Stomach (tissue), 9 donors: ENCODE data around the gene RPL27. TPM values are rescaled to one million over a fixed set of nuclear protein-coding genes. Genes with fewer than 3 reads are reported as not detected.

Experiments used
- DNase-seq, 2 donors: peaks; one replicate each; pipeline versions ENCODE4 v3.0.0 to v3.0.0-alpha.2; 2013 to 2019
- H3K27ac ChIP-seq, 5 donors: fragments of 200-600 bp in 4 of 5; sonication (generic) in 4 of 5; one replicate each; pipeline ENCODE4 v1.5.1; 2013 to 2019; ENCODE audit warnings: mild to moderate bottlenecking in 1 of 5, moderate library complexity in 1 of 5
- H3K27me3 ChIP-seq, 3 donors: fragments of 200-600 bp; sonication (generic); one replicate each; pipeline ENCODE4 v1.5.1; 2017 to 2019; ENCODE audit warnings: mixed run types in 1 of 3
- H3K36me3 ChIP-seq, 4 donors: fragments of 200-600 bp; sonication (generic); 1 replicate in 3 of 4; 2 replicates in 1 of 4; pipeline ENCODE4 v1.5.1; 2016 to 2019
- H3K4me1 ChIP-seq, 4 donors: fragments of 200-600 bp; sonication (generic); one replicate each; pipeline ENCODE4 v1.5.1; 2016 to 2019
- H3K4me3 ChIP-seq, 4 donors: fragments of 200-600 bp; sonication (generic) in 3 of 4; one replicate each; pipeline ENCODE4 v1.5.1; 2016 to 2019; ENCODE audit warnings: mild to moderate bottlenecking in 1 of 4
- H3K9me3 ChIP-seq, 4 donors: fragments of 200-600 bp; sonication (generic); one replicate each; pipeline ENCODE4 v1.5.1; 2016 to 2019
- EP300 ChIP-seq: sonication (generic); formaldehyde crosslinking; IDR thresholded peaks from one replicate; pipeline ENCODE4 v1.6.1; 2017; ENCODE audit warnings: antibody characterized with exemption
- POLR2A ChIP-seq, 4 donors: fragments of 450-650 bp; IDR thresholded peaks; one replicate each; pipeline ENCODE4 v1.6.1; 2016; ENCODE audit warnings: antibody characterized with exemption in 4 of 4, control low read depth in 2 of 4, mild to moderate bottlenecking in 1 of 4, moderate library complexity in 1 of 4
- POLR2AphosphoS5 ChIP-seq, 3 donors: sonication (generic); formaldehyde crosslinking; IDR thresholded peaks; one replicate each; pipeline ENCODE4 v1.6.1; 2016; ENCODE audit warnings: antibody characterized with exemption in 3 of 3
- WGBS, 5 donors: extraction: QIAGEN DNeasy Blood & Tissue Kit in 3 of 5; methylation state at CpG; one replicate each; pipeline versions ENCODE4 v1.1.5 to v1.1.7; 2013 to 2018; 5-methylcytosine and 5-hydroxymethylcytosine counted together
- intact Hi-C: fragments of 100-400 bp; cut with DNase I; formaldehyde crosslinking; loops from one replicate; pipeline ENCODE4 v1.15.1; 2023; ENCODE audit warnings: low total_unique reads
- polyA plus RNA-seq, 3 donors: library from polyadenylated mRNA; stranded (reverse); fragments of 200-250 nt; gene quantifications; one replicate each; pipeline ENCODE4 v1.2.3, GENCODE V29; 2013
- total RNA-seq, 5 donors: library from RNA; depleted of rRNA; stranded (reverse); fragments of >200 nt; gene quantifications; one replicate each; pipeline versions ENCODE4 v1.1.0 to v1.2.3, GENCODE V29; 2014 to 2016
- TF ChIP-seq, protein P1 (sequence below), 7 experiments: fragments of 450-650 bp in 4 of 7; fragments of 200-600 bp in 3 of 7; sonication (generic) in 3 of 7; IDR thresholded peaks; one replicate each; pipeline ENCODE4 v1.5.1; 2016 to 2019; ENCODE audit warnings: antibody characterized with exemption in 7 of 7, control low read depth in 2 of 7, mild to moderate bottlenecking in 1 of 7
- donor health status: healthy with polysubstance abuse.
- donor health status: Bipolar disorder and iron deficiency.
- donor health status: healthy.

RPL27 gene
- total and polyA plus RNA-seq, 8 donors: 251 to 4,199 (median 1,554) TPM

DNA sequence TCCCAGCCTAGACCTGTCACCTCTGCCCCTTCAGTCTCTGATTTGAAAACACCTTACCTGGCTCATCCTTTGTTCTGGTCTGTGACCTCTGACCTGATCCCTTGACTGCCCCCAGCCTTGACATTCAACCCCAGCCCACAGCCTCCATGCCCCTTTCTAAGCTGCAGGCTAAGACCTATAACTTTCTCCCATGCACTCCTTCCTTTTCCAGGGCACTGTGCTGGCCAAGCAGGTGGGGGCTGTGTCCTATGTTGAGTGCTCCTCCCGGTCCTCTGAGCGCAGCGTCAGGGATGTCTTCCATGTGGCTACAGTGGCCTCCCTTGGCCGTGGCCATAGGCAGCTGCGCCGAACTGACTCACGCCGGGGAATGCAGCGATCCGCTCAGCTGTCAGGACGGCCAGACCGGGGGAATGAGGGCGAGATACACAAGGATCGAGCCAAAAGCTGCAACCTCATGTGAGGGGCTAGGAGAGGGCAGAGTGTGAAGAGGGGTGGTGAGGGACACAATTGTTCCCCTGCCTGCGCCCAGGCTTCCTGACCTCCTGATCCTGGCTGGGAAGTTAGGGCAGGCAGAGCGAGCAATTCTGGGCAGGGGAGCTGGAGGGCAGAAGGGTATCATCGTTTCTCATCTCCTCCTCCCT lies 30.1 kb downstream of the RPL27 start:
- H3K4me3 ChIP-seq: no peak overlapping the region
- intact Hi-C loops: loop anchor here (10.0 kb wide), 1 partner anchor 96 kb away; the partner anchor contains the start of gene BRCA1
- DNase-seq: no peak
- H3K9me3 ChIP-seq: no peaks in the 10 kb centered on the region
- WGBS, 5 donors: 81 to 85% (median 83%) methylated on average over 17 of the region's 17 CpGs
- TF ChIP-seq POLR2A (IDR thresholded peaks at IDR 0.05): no peak
- no peak for TF ChIP-seq EP300
- TF ChIP-seq POLR2AphosphoS5 (IDR thresholded peaks at IDR 0.05): no peak
- TF ChIP-seq, protein P1, sequence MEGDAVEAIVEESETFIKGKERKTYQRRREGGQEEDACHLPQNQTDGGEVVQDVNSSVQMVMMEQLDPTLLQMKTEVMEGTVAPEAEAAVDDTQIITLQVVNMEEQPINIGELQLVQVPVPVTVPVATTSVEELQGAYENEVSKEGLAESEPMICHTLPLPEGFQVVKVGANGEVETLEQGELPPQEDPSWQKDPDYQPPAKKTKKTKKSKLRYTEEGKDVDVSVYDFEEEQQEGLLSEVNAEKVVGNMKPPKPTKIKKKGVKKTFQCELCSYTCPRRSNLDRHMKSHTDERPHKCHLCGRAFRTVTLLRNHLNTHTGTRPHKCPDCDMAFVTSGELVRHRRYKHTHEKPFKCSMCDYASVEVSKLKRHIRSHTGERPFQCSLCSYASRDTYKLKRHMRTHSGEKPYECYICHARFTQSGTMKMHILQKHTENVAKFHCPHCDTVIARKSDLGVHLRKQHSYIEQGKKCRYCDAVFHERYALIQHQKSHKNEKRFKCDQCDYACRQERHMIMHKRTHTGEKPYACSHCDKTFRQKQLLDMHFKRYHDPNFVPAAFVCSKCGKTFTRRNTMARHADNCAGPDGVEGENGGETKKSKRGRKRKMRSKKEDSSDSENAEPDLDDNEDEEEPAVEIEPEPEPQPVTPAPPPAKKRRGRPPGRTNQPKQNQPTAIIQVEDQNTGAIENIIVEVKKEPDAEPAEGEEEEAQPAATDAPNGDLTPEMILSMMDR (IDR thresholded peaks at IDR 0.05): no peak
- no peak overlapping the region for H3K27ac ChIP-seq
- H3K4me1 ChIP-seq: peaks cover 5 to 20% (median 12%) of the 10 kb centered on the region in 4 donors
- H3K36me3 ChIP-seq: no peaks in the 10 kb centered on the region
- no peaks in the 10 kb centered on the region for H3K27me3 ChIP-seq

DNA sequence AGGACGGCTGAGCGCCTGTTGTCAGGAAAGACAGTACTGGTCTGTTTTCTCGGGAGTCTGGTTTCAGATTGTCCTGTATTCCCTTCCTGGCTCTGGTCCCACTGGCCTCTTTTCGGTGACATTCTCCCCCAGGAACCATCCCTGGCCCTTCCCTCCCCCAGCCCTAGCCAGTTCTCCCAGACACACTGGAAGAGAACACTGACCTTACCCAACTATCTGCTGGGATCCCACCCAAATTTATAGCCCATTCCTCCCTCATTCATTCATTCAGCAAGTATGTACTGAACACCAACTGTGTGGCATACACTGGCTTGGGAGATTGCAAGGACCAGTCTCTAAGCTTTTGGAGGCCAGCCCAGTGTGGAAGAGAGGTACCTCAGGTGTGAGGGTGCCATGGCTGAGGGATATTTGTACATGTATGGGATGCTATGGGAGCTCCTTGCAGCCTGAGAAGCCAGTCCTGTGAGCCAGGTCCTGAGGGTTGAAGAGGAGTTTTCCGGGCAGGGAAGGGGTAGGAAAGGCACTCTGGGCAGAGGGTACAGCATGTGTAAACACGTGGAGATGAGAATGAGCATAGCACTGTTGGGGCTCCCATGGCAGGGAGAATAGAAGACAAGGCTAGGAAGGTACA lies 32.0 kb downstream of the RPL27 start:
- Histone ChIP-seq H3K36me3 (no peaks in the 10 kb centered on the region), H3K27ac (peak overlapping the region in 1 of 5 donors; percentile 42), H3K4me3 (no peak overlapping the region), H3K4me1 (peaks cover 0 to 3% (median 1%) of the 10 kb centered on the region in 4 donors), H3K9me3 (no peaks in the 10 kb centered on the region), H3K27me3 (no peaks in the 10 kb centered on the region)
- TF ChIP-seq EP300 (no peak), POLR2AphosphoS5 (IDR thresholded peaks at IDR 0.05) (no peak), POLR2A (IDR thresholded peaks at IDR 0.05) (no peak)
- TF ChIP-seq, protein P1 (IDR thresholded peaks at IDR 0.05): no peak
- no peak for DNase-seq
- intact Hi-C loops: no loop called here
- 60 to 78% (median 68%) methylated on average over 6 of the region's 6 CpGs for WGBS, 5 donors

DNA sequence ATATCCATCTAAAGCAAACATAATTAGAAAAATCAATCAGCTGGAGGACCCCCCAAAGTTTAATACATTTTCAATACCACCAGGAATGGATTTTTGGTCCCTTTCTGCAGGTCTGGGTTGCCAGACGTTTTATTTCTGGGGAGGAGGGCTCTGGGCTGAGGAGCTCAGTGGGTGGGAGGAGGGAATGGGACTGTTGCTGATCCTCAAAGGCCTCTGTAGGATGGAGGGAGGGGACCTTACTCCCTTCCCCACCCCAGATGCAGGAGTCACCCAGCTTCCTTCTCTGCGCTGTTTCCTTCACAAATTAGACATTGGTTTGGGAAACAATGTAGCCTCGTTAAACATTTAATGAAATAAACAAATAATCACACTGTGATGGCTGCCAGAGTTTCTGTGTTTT lies 33.4 kb downstream of the RPL27 start:
- H3K27ac ChIP-seq: no peak overlapping the region
- H3K27me3 ChIP-seq: no peaks in the 10 kb centered on the region
- H3K4me3 ChIP-seq: no peak overlapping the region
- no peak for TF ChIP-seq POLR2AphosphoS5 (IDR thresholded peaks at IDR 0.05)
- TF ChIP-seq, protein P1 (IDR thresholded peaks at IDR 0.05): no peak
- no peak for TF ChIP-seq POLR2A (IDR thresholded peaks at IDR 0.05)
- no peak for TF ChIP-seq EP300
- no peaks in the 10 kb centered on the region for H3K36me3 ChIP-seq
- no peaks in the 10 kb centered on the region for H3K9me3 ChIP-seq
- H3K4me1 ChIP-seq: no peaks in the 10 kb centered on the region
- DNase-seq: no peak
- intact Hi-C loops: no loop called here
- 69 to 91% (median 77%) methylated on average over 3 of the region's 3 CpGs for WGBS, 5 donors

DNA sequence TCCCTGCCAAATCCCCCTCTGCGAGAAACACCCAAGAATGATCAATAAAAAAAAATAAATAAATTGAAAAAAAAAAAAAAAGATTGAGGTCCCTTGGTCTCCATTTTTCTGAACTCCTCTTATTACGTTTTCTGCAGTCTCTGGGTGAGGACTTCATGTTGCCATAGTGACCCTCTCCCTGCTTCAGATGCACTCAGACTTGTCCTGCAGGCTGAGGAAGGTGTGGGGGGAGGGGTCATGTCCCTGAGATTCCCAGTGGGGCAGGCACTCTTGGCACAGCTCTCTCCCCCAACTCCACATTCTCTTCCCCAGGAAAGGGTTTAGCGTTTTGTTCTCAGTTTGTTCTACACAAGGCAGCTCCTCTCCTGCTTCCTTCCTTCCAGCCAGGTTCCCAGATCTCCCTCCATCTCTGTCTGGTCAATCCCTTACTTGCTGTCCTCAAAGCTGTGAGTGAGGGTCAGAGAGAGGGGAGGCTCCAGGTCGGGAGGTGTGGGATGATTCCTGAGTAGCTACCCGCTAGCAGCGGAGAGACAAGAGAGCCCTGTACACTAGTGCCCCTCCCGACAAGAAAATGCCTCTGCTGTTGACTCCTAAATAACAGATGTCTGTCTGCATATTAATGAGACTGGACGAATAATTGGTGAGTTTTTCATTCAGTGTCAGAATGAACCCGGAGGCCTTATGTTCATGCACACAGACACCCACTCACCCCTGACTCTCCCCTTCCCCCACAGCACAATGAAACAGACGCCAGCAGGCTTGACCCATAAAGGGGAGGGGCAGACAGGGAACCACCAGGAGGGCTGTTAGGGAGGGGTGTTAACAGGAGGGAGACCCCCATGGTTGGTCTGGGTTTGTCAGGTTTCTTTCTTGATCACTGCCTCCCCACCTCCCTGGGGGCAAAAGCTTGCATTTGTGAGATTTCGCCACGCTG lies 36.0 kb downstream of the RPL27 start:
- Histone ChIP-seq H3K9me3 (no peaks in the 10 kb centered on the region), H3K4me3 (no peak overlapping the region), H3K27ac (no peak overlapping the region), H3K36me3 (no peaks in the 10 kb centered on the region), H3K27me3 (no peaks in the 10 kb centered on the region), H3K4me1 (no peaks in the 10 kb centered on the region)
- TF ChIP-seq EP300 (no peak), POLR2AphosphoS5 (IDR thresholded peaks at IDR 0.05) (no peak), POLR2A (IDR thresholded peaks at IDR 0.05) (no peak)
- TF ChIP-seq, protein P1 (IDR thresholded peaks at IDR 0.05): no peak
- DNase-seq: no peak
- 49 to 57% (median 54%) methylated on average over 12 of the region's 12 CpGs for WGBS, 5 donors
- intact Hi-C loops: no loop called here
